Measurements from ENCODE around the gene OARD1. TPM values are rescaled to one million over a fixed set of nuclear protein-coding genes. Genes with fewer than 3 reads are reported as not detected.
A peak's percentile ranks its signal among the peaks of the same experiment; 100 is the strongest.

The OARD1 gene
- total RNA-seq, 1 donor from 2014 or later, result 10.6 TPM

DNA sequence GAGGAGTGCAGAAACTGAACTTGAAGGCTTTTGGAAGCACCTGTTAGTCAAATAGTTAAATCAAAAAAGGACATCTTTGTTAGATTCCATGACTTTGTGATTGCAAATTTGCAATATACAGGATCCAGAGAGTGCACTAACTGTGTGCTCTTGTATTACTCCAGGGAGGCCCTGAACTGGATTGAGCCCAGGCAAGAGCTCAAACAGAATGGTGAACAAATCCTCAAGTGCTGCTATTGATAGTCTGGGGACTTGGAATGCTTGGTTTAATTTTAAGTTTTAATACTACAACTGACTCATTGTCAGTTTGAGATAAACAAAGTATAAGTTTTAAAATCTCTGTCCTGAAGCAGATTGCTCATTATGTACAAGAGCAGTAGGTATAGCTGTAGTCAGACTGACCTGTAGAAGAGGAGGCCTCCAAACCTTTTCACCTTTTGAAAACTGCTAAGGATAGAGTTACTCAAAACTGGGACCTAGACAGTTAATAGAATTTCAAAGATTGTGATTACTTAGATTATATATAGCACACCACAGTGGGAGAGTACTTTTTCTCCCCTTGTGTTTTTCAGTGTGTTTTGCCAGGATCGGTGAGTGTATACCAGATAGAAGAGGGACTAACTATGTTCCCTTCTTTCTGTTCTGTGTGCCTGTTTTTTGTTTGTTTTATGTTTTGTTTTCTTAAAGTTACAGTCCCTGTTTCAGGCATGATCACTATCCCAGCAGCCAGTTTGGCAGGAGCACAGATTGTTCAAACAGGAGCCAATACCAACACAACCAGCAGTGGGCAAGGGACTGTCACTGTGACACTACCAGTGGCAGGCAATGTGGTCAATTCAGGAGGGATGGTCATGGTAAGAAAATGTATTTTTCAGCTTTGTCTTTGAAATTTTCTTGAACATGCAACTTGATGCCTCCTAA lies 18.9 kb upstream of the OARD1 start:
- Histone ChIP-seq H3K9ac (ENCODE audit: low read length) (no peak overlapping the region), H3K36me3 (ENCODE audit: insufficient read depth, low read length) (peaks cover 57% of the 10 kb centered on the region), H3K79me2 (ENCODE audit: insufficient read depth, low read length) (peaks cover 7% of the 10 kb centered on the region), H3K4me3 (ENCODE audit: insufficient read depth, low read depth, low read length) (no peak overlapping the region), H3K9me3 (ENCODE audit: insufficient read depth, low read depth, low read length) (no peaks in the 10 kb centered on the region), H3K27me3 (ENCODE audit: insufficient read depth, low read length) (no peaks in the 10 kb centered on the region), H3K4me2 (ENCODE audit: low read length) (no peak overlapping the region), H2AFZ (ENCODE audit: low read depth, low read length) (no peak overlapping the region), H4K20me1 (ENCODE audit: insufficient read depth, low read length) (peaks cover 16% of the 10 kb centered on the region), H3K4me1 (ENCODE audit: insufficient read depth, low read length) (no peaks in the 10 kb centered on the region), H3K27ac (ENCODE audit: low read depth, low read length) (no peak overlapping the region)
- Mint-ChIP-seq H3K27ac (ENCODE audit: unreplicated experiment) (no peak overlapping the region), H3K4me1 (ENCODE audit: low read depth, unreplicated experiment) (peaks cover 3% of the 10 kb centered on the region), H3K9me3 (ENCODE audit: unreplicated experiment) (no peaks in the 10 kb centered on the region), H3K4me3 (ENCODE audit: unreplicated experiment) (no peak overlapping the region), H3K36me3 (ENCODE audit: low read depth, unreplicated experiment) (peaks cover 16% of the 10 kb centered on the region), H3K27me3 (ENCODE audit: low read depth, unreplicated experiment) (no peaks in the 10 kb centered on the region)
- TF ChIP-seq, protein P1, sequence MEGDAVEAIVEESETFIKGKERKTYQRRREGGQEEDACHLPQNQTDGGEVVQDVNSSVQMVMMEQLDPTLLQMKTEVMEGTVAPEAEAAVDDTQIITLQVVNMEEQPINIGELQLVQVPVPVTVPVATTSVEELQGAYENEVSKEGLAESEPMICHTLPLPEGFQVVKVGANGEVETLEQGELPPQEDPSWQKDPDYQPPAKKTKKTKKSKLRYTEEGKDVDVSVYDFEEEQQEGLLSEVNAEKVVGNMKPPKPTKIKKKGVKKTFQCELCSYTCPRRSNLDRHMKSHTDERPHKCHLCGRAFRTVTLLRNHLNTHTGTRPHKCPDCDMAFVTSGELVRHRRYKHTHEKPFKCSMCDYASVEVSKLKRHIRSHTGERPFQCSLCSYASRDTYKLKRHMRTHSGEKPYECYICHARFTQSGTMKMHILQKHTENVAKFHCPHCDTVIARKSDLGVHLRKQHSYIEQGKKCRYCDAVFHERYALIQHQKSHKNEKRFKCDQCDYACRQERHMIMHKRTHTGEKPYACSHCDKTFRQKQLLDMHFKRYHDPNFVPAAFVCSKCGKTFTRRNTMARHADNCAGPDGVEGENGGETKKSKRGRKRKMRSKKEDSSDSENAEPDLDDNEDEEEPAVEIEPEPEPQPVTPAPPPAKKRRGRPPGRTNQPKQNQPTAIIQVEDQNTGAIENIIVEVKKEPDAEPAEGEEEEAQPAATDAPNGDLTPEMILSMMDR (IDR thresholded peaks at IDR 0.05; ENCODE audit: insufficient read depth, low read depth, low read length), result no peak
- DNase-seq (ENCODE audit: low read depth), result no peak
- no peak for FAIRE-seq

DNA sequence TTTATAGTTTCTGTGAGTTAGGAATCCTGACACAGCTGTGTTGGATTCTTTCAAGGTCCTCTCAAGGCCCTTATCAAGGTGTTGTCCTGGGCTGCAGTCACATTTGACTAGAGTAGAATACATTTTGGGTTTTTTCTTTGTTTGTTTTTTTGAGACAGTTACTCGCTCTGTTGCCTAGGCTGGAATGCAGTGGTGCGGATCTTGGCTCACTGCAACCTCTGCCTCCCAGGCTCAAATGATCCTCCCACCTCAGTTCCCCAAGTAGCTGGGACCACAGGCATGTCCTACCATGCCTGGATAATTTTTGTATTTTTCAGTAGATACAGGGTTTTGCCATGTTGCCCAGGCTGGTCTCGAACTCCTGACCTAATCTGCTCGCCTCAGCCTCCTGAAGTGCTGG lies 16.3 kb upstream of the OARD1 start:
- Mint-ChIP-seq H3K4me1 (ENCODE audit: low read depth, unreplicated experiment) (no peaks in the 10 kb centered on the region), H3K9me3 (ENCODE audit: unreplicated experiment) (no peaks in the 10 kb centered on the region), H3K36me3 (ENCODE audit: low read depth, unreplicated experiment) (peaks cover 13% of the 10 kb centered on the region), H3K27me3 (ENCODE audit: low read depth, unreplicated experiment) (no peaks in the 10 kb centered on the region), H3K4me3 (ENCODE audit: unreplicated experiment) (no peak overlapping the region), H3K27ac (ENCODE audit: unreplicated experiment) (no peak overlapping the region)
- H3K36me3 ChIP-seq (ENCODE audit: insufficient read depth, low read length), result peaks cover 51% of the 10 kb centered on the region
- peaks cover 18% of the 10 kb centered on the region for H4K20me1 ChIP-seq (ENCODE audit: insufficient read depth, low read length)
- DNase-seq (ENCODE audit: low read depth) (peak; percentile 31), FAIRE-seq (no peak)
- H2AFZ ChIP-seq (ENCODE audit: low read depth, low read length), result no peak overlapping the region
- no peaks in the 10 kb centered on the region for H3K4me1 ChIP-seq (ENCODE audit: insufficient read depth, low read length)
- no peak overlapping the region for H3K9ac ChIP-seq (ENCODE audit: low read length)
- H3K27me3 ChIP-seq (ENCODE audit: insufficient read depth, low read length), result no peaks in the 10 kb centered on the region
- H3K4me2 ChIP-seq (ENCODE audit: low read length), result no peak overlapping the region
- TF ChIP-seq EZH2 (IDR thresholded peaks at IDR 0.05; ENCODE audit: insufficient read depth, low read length), result no peak
- TF ChIP-seq, protein P1 (IDR thresholded peaks at IDR 0.05; ENCODE audit: insufficient read depth, low read depth, low read length), result no peak
- H3K4me3 ChIP-seq (ENCODE audit: insufficient read depth, low read depth, low read length), result no peak overlapping the region
- peaks cover 17% of the 10 kb centered on the region for H3K79me2 ChIP-seq (ENCODE audit: insufficient read depth, low read length)
- no peak overlapping the region for H3K27ac ChIP-seq (ENCODE audit: low read depth, low read length)
- no peaks in the 10 kb centered on the region for H3K9me3 ChIP-seq (ENCODE audit: insufficient read depth, low read depth, low read length)

DNA sequence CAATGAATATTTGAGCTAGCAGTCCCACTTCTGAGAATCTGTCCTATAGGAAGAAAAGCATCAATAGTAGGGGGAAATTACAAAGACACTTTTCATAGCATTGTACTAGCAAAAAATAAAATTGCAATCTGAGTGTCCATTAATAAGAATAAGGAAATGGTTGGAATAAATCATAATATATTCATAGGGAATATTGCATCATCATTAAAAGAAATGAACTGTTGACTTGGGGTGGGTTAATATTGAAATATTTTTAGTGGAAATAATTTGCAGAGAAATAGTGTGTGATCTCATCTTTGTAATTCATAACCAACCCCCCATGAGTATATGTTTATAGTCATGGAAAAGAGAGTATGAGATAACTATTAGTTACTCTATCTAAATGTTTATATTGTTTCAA lies 13.0 kb upstream of the OARD1 start:
- Mint-ChIP-seq H3K4me3 (ENCODE audit: unreplicated experiment) (no peak overlapping the region), H3K9me3 (ENCODE audit: unreplicated experiment) (no peaks in the 10 kb centered on the region), H3K27ac (ENCODE audit: unreplicated experiment) (no peak overlapping the region), H3K4me1 (ENCODE audit: low read depth, unreplicated experiment) (no peaks in the 10 kb centered on the region), H3K36me3 (ENCODE audit: low read depth, unreplicated experiment) (peaks cover 17% of the 10 kb centered on the region), H3K27me3 (ENCODE audit: low read depth, unreplicated experiment) (no peaks in the 10 kb centered on the region)
- Histone ChIP-seq H3K9ac (ENCODE audit: low read length) (no peak overlapping the region), H3K9me3 (ENCODE audit: insufficient read depth, low read depth, low read length) (no peaks in the 10 kb centered on the region), H3K4me2 (ENCODE audit: low read length) (no peak overlapping the region), H3K79me2 (ENCODE audit: insufficient read depth, low read length) (peaks cover 42% of the 10 kb centered on the region), H4K20me1 (ENCODE audit: insufficient read depth, low read length) (peaks cover 37% of the 10 kb centered on the region), H2AFZ (ENCODE audit: low read depth, low read length) (no peak overlapping the region), H3K27me3 (ENCODE audit: insufficient read depth, low read length) (no peaks in the 10 kb centered on the region), H3K4me1 (ENCODE audit: insufficient read depth, low read length) (no peaks in the 10 kb centered on the region), H3K27ac (ENCODE audit: low read depth, low read length) (no peak overlapping the region), H3K36me3 (ENCODE audit: insufficient read depth, low read length) (peaks cover 44% of the 10 kb centered on the region), H3K4me3 (ENCODE audit: insufficient read depth, low read depth, low read length) (no peak overlapping the region)
- TF ChIP-seq, protein P1 (IDR thresholded peaks at IDR 0.05; ENCODE audit: insufficient read depth, low read depth, low read length), result no peak
- TF ChIP-seq EZH2 (IDR thresholded peaks at IDR 0.05; ENCODE audit: insufficient read depth, low read length), result no peak
- no peak for DNase-seq (ENCODE audit: low read depth)
- FAIRE-seq, result no peak
